Occipital lobe (tissue), 2 donors: ENCODE measurements around the gene COMTD1. TPM values are rescaled to one million over a fixed set of nuclear protein-coding genes. Genes with fewer than 3 reads are reported as not detected.
A peak's percentile ranks its signal among the peaks of the same experiment; 100 is the strongest.

Source experiments
- DNase-seq: peaks from one replicate; lab custom pipeline; 2025; lab: John Stamatoyannopoulos, UW
- total RNA-seq: library from RNA; depleted of rRNA; stranded (reverse); fragments of >200 nt; gene quantifications from one replicate; pipeline ENCODE4 v1.2.3, GENCODE V29; 2014

COMTD1 gene
- total RNA-seq = 19.7 TPM

GRCh38 chr10:75235375-75236177, at the start of gene COMTD1:
Gene COMTD1, minus strand, starts transcription at chr10:75235957. Its CDS starts 29 bp downstream, at chr10:75235928.
- peak; percentile 87 for DNase-seq

- no peak for DNase-seq
Measured at GRCh38 chr10:75283671-75284470, 48.1 kb upstream of the COMTD1 start.

DNA sequence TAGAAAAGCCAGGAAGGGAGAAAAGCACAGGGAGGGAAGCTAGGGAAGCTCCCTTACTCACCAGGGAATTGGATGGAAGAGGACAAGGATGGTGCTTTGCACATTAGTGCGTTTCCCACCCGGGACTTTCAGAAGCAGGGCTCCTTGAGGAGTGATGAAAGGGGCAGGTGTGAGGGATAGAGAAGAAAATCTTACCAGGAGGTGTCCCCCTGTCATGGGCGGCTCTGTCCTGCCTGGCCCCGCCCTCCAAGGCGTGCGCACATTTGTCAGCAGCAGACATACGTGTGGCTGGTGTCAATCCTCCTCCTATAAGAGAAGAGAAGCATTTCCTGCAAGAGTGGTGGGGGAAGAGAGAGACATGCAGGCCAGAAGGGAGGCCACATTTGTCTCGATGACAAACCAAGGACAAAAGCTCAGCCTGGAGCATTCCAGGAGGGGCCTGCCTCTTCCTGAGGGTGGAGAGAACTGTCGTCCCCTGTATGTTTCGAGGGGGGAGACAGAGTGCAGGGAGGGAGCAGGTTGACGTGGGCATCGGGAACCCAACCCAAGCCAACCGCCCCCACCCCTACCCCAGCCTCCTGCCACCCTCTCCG, 47.4 kb upstream of the COMTD1 start:
- DNase-seq = no peak

DNA sequence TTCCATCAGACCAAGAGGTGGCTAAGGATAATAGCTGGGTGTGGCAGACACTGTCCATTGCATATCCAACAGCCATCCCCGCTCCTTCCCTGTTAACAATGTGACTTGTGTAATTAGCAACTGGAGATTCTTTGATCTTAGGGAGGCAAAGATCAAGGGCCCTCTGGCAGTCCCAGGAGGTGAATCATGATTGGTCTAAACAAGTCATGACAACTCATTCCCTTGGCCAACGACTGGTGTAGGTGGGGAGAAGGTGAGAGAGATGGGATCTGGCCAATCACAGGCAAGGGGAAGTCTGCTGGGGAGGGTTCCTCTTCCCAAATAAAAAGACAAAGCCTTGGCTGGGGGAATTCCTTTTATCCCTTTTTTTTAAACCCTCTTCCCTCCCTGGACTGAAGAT, 46.2 kb upstream of the COMTD1 start:
- no peak for DNase-seq

GRCh38 chr10:75280236-75280635, 44.5 kb upstream of the COMTD1 start:
- no peak for DNase-seq

- no peak for DNase-seq
Measured at GRCh38 chr10:75276069-75276872, 40.5 kb upstream of the COMTD1 start.

GRCh38 chr10:75272896-75273295, 37.1 kb upstream of the COMTD1 start:
- DNase-seq = no peak

- no peak for DNase-seq
Measured at GRCh38 chr10:75272094-75272493, 36.3 kb upstream of the COMTD1 start.

GRCh38 chr10:75269605-75270004, 33.8 kb upstream of the COMTD1 start:
- no peak for DNase-seq

- DNase-seq = no peak
Measured at GRCh38 chr10:75266945-75267344, 31.2 kb upstream of the COMTD1 start.

- no peak for DNase-seq
Measured at GRCh38 chr10:75265856-75266255, 30.1 kb upstream of the COMTD1 start.

GRCh38 chr10:75263806-75264205, 28.0 kb upstream of the COMTD1 start:
- DNase-seq = no peak

GRCh38 chr10:75261813-75262705, 26.3 kb upstream of the COMTD1 start:
- DNase-seq = no peak

GRCh38 chr10:75260990-75261389, 25.2 kb upstream of the COMTD1 start:
- no peak for DNase-seq

- no peak for DNase-seq
Measured at GRCh38 chr10:75254739-75255138, 19.0 kb upstream of the COMTD1 start.

DNA sequence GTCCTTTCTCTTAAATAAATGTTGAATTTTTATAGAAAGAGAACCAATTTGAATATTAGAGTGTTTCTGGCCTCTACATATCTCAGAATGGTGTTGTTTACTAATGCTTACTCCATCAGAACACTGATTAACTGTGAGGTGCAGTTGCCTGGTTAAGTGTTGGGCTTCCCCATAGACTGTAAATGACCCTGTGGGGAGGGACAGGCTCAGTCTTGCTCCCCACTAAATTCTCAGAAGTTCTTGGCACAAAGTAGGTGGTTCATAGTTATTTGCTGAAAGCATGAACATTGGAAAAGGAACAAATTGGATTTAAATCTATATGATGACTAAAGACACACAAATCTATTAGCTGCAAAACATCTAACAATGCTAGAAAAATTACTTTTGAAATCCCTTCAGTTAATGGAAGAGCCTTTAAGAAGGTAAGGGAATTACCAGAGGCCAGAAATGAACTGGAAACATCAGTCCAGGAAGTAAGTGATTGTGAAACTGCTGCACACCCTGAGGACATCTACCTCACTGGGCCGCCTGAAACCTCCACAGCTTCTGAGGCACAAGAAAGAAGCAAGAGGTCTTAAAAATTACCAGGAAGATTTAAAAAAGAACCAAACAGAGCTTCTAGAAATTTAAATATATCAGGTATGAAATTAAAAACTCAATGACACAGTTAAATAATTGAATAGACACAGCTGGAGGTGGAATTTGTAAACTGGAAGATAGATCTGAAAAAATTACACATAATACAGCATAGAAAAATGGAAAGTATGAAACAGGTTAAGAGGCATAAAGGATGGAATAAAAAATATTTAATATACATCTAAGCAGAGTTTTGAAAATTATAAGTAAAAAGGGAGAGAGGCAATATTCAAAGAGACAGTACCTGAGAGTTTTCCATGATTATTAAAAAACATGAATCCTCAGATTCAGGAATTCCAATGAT, 17.8 kb upstream of the COMTD1 start:
- no peak for DNase-seq

GRCh38 chr10:75250934-75251333, 15.2 kb upstream of the COMTD1 start:
- no peak for DNase-seq

DNA sequence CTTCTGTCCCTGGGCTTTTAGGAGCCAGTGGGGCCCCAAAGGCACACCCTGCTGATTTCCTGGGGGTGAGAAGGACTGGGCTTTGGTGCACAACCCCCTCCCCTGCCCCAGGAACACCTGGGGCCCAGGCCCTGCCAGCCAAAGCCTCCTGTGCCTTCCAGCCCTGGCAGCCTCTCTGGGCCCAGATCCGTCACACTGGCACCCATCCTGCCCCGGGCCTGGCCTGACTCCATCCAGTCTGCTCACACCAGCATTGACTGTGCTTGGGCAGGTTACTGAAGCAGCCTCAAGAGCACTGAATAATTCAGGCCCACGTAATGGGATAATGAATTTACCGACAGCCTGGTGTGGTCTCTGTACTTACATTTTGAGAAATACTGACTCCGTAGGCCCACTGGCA, 12.0 kb upstream of the COMTD1 start:
- DNase-seq = no peak

- DNase-seq = no peak
Measured at GRCh38 chr10:75246506-75246905, 10.7 kb upstream of the COMTD1 start.
